ENCODE data around the gene PLXNB1. TPM values are rescaled to one million over a fixed set of nuclear protein-coding genes. Genes with fewer than 3 reads are reported as not detected.

The PLXNB1 gene
- total RNA-seq, 2 donors from 2014 or later: 76.4 to 76.7 TPM

DNA sequence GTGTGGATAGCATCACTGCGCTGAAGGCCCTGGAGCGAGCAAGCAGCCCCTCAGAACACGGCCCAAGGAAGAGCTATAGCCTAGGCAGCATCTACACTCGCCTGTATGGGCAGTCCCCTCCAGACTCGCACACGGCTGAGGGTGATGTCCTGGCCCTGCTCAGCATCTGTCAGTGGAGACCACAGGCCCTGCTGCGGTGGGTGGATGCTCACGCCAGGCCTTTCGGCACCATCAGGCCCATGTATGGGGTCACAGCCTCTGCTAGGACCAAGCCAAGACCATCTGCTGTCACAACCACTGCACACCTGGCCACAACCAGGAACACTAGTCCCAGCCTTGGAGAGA, 37.2 kb upstream of the PLXNB1 start:
- DNase-seq (ENCODE audit: low spot score): peak; percentile 80
- intact Hi-C loops (cut with DNase I): loop anchor here (2.0 to 10.0 kb wide), 2 partner anchors 80 to 218 kb away; partner anchors contain the start of gene NCKIPSD (in 1 of the 2)

GRCh38 chr3:48466386-48467109, 36.7 kb upstream of the PLXNB1 start:
- intact Hi-C loops (cut with DNase I): loop anchor here (2.0 to 10.0 kb wide), 2 partner anchors 80 to 218 kb away; partner anchors contain the start of gene NCKIPSD (in 1 of the 2)
- DNase-seq (ENCODE audit: low spot score): peak; percentile 84

GRCh38 chr3:48465531-48466378, 35.9 kb upstream of the PLXNB1 start:
- peak; percentile 98 for DNase-seq (ENCODE audit: low spot score)
- intact Hi-C loops (cut with DNase I): loop anchor here (2.0 to 10.0 kb wide), 3 partner anchors 81 to 219 kb away; partner anchors contain the start of gene NCKIPSD (in 1 of the 2)

DNA sequence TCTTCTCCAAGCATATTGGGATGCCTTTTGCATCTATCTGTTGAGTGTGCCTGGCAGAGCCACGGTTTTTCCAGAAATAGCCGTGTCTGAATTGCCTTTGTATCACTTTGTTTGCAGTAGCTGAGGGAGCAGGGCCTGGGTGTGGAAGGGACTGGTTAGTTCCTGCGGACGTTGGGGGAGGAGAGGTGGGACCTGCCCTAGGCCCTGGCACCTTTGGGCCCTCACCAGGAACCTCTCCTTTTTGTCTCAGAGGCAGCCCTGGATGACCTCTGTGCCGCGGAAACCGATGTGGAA, 35.3 kb upstream of the PLXNB1 start:
- intact Hi-C loops (cut with DNase I): loop anchor here in 1 of 2 donors (2.0 to 10.0 kb wide), 2 partner anchors 84 to 220 kb away; partner anchors contain the start of gene NCKIPSD
- DNase-seq (ENCODE audit: low spot score): no peak

GRCh38 chr3:48464713-48465221, 34.9 kb upstream of the PLXNB1 start:
- intact Hi-C loops (cut with DNase I): loop anchor here in 1 of 2 donors (2.0 to 10.0 kb wide), 2 partner anchors 84 to 220 kb away; partner anchors contain the start of gene NCKIPSD
- DNase-seq (ENCODE audit: low spot score): peak; percentile 78

- intact Hi-C loops (cut with DNase I): loop anchor here in 1 of 2 donors (2.0 to 10.0 kb wide), 2 partner anchors 85 to 221 kb away; partner anchors contain the start of gene NCKIPSD
Measured at GRCh38 chr3:48463703-48464102, 33.8 kb upstream of the PLXNB1 start.

DNA sequence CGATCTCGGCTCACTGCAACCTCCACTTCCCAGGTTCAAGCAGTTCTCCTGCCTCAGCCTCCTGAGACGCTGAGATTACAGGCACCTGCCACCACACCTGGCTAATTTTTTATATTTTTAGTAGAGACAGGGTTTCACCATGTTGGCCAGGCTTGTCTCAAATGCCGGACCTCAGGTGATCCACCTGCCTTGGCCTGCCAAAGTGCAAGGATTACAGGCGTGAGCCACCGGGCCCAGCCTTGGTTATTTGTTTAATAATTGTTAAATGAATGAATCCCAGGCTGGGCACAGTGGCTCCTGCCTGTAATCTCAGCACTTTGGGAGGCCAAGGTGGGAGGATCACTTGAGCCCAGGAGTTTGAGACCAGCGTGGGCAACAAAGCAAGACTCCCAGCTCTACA, 31.9 kb upstream of the PLXNB1 start:
- intact Hi-C loops (cut with DNase I): loop anchor here in 1 of 2 donors (10.0 kb wide), 1 partner anchor 223 kb away; the partner anchor contains the start of gene NCKIPSD
- DNase-seq (ENCODE audit: low spot score): peak; percentile 61

More at GRCh38 chr3:48463703-48464102, 33.8 kb upstream of the PLXNB1 start:
- peak; percentile 75 for DNase-seq (ENCODE audit: low spot score)

- no peak for DNase-seq (ENCODE audit: low spot score)
- intact Hi-C loops (cut with DNase I): loop anchor here in 1 of 2 donors (10.0 kb wide), 1 partner anchor 224 kb away; the partner anchor contains the start of gene NCKIPSD
Measured at GRCh38 chr3:48460517-48460902, 30.6 kb upstream of the PLXNB1 start.

DNA sequence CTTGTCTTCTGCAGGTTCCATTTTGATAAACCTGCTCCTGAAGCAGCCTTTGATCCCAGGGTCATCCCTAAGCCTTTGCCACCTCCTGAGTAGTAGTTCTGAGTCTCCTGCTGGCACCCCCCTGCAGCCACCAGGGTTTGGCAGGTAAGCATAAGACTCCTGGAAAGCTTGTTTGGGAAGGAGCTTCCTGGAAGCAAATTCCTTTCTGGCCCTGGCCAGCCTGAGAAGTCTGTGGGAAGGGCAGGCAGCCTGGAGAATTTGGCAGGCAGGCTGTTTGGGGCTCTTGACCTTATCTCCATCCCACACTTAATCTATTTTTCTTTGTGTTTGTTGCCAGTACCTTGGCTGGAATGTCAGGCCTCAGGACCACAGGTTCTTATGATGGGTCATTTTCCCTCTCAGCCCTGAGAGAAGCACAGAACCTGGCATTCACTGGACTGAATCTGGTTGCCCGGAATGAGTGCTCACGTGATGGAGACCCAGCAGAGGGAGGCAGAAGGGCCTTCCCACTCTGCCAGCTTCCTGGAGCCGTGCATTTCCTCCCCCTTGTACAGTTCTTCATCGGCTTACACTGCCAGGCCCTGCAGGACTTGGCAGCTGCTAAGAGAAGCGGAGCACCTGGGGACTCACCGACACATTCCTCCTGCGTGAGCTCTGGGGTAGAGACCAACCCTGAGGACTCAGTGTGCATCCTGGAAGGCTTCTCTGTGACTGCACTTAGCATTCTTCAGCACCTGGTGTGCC, 30.1 kb upstream of the PLXNB1 start:
- intact Hi-C loops (cut with DNase I): loop anchor here in 1 of 2 donors (10.0 kb wide), 1 partner anchor 225 kb away; the partner anchor contains the start of gene NCKIPSD

GRCh38 chr3:48459331-48459730, 29.4 kb upstream of the PLXNB1 start:
- intact Hi-C loops (cut with DNase I): no loop called here
- DNase-seq (ENCODE audit: low spot score): no peak

More for the DNA sequence above, 30.1 kb upstream of the PLXNB1 start:
- DNase-seq (ENCODE audit: low spot score): no peak

GRCh38 chr3:48456456-48456855, 26.6 kb upstream of the PLXNB1 start:
- DNase-seq (ENCODE audit: low spot score): no peak
- intact Hi-C loops (cut with DNase I): no loop called here

DNA sequence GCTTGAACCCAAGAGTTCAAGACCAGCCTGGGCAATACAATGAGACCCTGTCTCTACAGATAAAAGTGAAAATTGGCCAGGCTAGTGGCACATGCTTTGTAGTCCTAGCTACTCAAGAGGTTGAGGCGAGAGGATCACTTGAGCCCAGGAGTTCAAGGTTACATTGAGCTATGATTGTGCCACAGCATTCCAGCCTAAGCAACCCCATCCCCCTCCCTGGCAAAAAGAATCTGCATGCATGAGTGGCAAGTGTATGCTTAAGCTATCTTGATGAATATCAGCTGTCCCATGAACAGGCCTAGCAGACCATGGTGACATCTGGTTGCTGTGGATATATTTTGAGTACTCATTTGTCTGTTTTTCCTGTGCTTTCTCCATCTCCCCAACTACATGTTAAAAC, 21.4 kb upstream of the PLXNB1 start:
- intact Hi-C loops (cut with DNase I): no loop called here
- DNase-seq (ENCODE audit: low spot score): no peak

DNA sequence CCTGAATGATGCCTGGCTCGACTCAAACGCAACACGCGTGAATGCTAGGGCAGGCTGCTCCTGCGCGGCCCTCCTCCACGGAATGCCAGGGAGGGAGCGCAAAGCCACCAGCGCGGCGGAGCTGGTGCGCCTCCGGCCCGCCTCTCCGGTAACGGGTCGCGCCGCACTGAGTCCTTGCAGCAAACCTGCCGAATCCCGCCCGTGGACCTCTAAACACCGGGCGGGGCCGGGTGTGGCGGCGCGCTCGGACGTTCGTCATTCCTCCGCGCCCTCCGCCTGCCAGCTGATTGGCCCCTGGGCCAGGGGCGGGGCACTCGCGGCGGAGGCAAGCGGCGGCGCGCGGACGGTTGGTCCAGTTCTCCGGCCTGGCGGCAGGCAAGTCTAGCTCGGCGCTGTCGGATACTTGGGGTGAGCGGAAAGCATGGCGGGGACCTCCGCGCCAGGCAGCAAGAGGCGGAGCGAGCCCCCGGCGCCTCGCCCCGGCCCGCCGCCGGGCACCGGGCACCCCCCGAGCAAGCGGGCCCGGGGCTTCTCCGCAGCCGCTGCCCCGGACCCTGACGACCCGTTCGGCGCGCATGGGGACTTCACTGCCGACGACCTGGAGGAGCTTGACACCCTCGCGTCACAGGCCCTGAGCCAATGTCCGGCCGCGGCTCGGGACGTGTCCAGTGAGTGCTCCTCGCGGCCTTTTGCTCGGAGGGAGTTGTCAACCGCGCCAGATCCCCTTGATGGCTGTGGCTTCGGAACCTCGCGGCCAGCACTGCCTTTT, 16.7 kb upstream of the PLXNB1 start, which contains the start of gene ATRIP:
Gene ATRIP (plus strand): TSS at position 313 of the 769 bp plus-strand sequence. CDS start 109 bp downstream, at position 422.
- peak; percentile 97 for DNase-seq (ENCODE audit: low spot score)
- intact Hi-C loops (cut with DNase I): loop anchor here in 1 of 2 donors (5.0 kb wide), 1 partner anchor 106 kb away; no protein-coding TSS in a partner anchor

- intact Hi-C loops (cut with DNase I): loop anchor here in 1 of 2 donors (5.0 kb wide), 1 partner anchor 106 kb away; no protein-coding TSS in a partner anchor
- peak; percentile 15 for DNase-seq (ENCODE audit: low spot score)
Measured at GRCh38 chr3:48446043-48446424, 16.1 kb upstream of the PLXNB1 start.

DNA sequence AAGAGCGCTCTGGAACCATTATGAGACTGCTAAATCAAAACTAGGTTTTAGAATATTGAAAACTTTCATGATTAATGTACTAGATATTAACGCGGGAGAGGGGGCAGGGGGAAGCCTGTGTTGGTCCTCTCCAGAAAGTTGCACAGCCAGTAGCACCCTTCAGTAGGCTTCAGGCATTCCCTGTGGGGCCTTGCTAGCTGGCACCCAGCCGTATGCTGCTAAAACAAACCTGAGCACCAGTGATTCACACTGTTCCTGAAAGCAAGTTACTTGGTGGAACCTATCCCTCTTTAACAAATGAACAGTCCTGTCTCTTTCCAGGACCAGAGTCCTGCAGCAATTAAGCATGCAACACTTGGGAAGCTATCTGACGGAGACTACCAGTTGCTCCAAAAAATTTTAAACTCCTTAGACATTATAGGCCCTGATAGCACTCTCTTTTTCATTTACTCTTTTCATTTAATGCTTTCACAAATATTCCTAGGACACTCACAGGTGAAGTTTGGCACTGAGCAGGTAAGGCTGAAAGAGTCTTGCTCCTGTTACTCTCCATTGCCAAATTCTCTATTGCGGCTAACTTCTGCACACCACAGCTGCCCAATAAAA, 15.5 kb upstream of the PLXNB1 start:
- intact Hi-C loops (cut with DNase I): loop anchor here in 1 of 2 donors (5.0 kb wide), 1 partner anchor 107 kb away; no protein-coding TSS in a partner anchor

GRCh38 chr3:48441940-48442339, 12.1 kb upstream of the PLXNB1 start:
- DNase-seq (ENCODE audit: low spot score): peak; percentile 4
- intact Hi-C loops (cut with DNase I): no loop called here

More for the DNA sequence above, 15.5 kb upstream of the PLXNB1 start:
- peak; percentile 3 for DNase-seq (ENCODE audit: low spot score)

- intact Hi-C loops (cut with DNase I): no loop called here
- DNase-seq (ENCODE audit: low spot score): peak; percentile 74
Measured at GRCh38 chr3:48440590-48440958, 10.7 kb upstream of the PLXNB1 start.

All from posterior vena cava (tissue), 2 donors.